Measurements from ENCODE around the gene KIF2A. TPM values are rescaled to one million over a fixed set of nuclear protein-coding genes. Genes with fewer than 3 reads are reported as not detected.
A peak's percentile ranks its signal among the peaks of the same experiment; 100 is the strongest.

Gene KIF2A
- total RNA-seq, 2 donors from 2014 or later, result 19.5 to 28.9 TPM

DNA sequence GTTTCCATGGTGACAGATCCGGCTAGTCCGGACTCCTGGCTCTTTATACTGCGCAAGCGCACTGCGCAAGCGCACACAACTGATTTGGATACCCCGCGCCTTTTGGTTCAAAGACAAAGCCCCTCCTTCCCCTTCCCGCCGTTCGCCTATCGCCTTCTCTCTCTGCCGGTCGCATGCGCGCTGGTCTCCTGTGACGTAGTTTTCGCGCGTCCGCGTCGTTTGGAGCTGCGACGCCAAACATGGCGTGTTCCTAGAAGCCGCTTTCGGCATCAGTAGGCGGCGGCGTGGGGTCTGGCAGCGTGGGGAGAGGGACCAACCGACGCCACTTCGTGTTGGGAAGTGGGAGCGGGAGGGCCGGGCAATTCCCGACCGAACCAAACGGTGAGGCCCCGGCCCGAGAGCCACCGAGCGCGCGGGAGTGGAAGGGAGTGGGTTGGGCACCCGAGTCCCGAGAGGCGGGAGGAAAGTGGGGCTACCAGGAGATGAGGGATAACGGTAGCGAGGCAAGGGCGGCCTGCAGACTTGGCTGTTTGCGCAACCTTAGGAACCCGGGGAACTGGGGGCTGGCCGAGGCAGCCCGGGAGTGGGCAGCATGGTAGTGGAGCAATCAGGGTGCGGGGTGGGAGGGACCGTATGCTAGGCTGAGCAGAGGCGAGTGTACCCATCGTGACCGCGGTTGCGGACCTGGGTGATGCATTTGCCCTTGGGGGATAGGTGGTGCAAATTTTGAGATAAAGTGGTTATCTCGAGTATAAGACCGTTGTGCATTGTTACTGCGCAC is 106.7 kb downstream of the KIF2A start, which contains the start of gene IPO11:
TSS of gene IPO11 (plus strand) at position 215 of the 781 bp plus-strand sequence. CDS start 24,517 bp downstream, outside the sequence.
- Histone ChIP-seq H3K27me3 (replicated peaks; ENCODE audit: insufficient read depth) (no peaks in the 10 kb centered on the region), H3K36me3 (no peaks in the 10 kb centered on the region), H3K9me3 (no peaks in the 10 kb centered on the region), H3K4me3 (peak within 1 kb of the TSS; percentile 89), H3K27ac (peak within 1 kb of the TSS; percentile 47 to 80), H3K4me1 (ENCODE audit: control insufficient read depth in 1 of 2, low read depth in 2 of 2) (peaks cover 3 to 19% of the 10 kb centered on the region in 2 donors)
- peak; percentile 100 for ATAC-seq (ENCODE audit: insufficient number of reproducible peaks, low FRiP score, low read depth)
- no peak for TF ChIP-seq CTCF (IDR thresholded peaks at IDR 0.05)
- peak; percentile 89 for DNase-seq (ENCODE audit: low spot score)

DNA sequence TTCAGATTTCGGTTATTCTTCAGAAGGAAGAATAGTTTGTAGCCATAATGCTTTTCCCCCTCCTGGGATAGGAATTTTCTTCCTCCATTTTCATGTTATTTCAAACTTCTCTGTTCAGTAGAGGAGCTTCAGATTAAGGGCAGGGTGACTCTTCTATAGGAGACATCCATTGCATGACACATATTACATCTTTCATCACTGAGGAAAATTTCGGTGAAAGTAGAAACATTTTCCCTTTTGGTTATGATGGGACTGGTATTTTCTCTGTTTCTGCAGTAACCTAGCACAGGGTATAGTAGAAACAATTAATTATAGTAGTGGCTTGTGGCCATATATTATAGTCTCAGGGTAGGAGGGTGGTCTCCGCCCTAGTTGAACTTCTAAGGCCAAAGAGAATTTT is 107.7 kb downstream of the KIF2A start:
- no peak for DNase-seq (ENCODE audit: low spot score)

GRCh38 chr5:62418462-62419076 is 112.6 kb downstream of the KIF2A start:
- TF ChIP-seq CTCF (IDR thresholded peaks at IDR 0.05), result no peak
- H3K4me3 ChIP-seq, result no peak overlapping the region
- no peak overlapping the region for H3K27ac ChIP-seq
- H3K36me3 ChIP-seq, result no peaks in the 10 kb centered on the region
- H3K9me3 ChIP-seq, result no peaks in the 10 kb centered on the region
- no peak for ATAC-seq (ENCODE audit: insufficient number of reproducible peaks, low FRiP score, low read depth)
- peaks cover 3 to 8% of the 10 kb centered on the region in 2 donors for H3K4me1 ChIP-seq (ENCODE audit: control insufficient read depth in 1 of 2, low read depth in 2 of 2)
- DNase-seq (ENCODE audit: low spot score), result no peak
- no peaks in the 10 kb centered on the region for H3K27me3 ChIP-seq (replicated peaks; ENCODE audit: insufficient read depth)

More for the DNA sequence above, 107.7 kb downstream of the KIF2A start:
- no peak overlapping the region for H3K27ac ChIP-seq
- H3K9me3 ChIP-seq, result no peaks in the 10 kb centered on the region
- TF ChIP-seq CTCF (IDR thresholded peaks at IDR 0.05), result no peak
- no peaks in the 10 kb centered on the region for H3K36me3 ChIP-seq
- H3K4me3 ChIP-seq, result peak overlapping the region; percentile 89
- no peaks in the 10 kb centered on the region for H3K27me3 ChIP-seq (replicated peaks; ENCODE audit: insufficient read depth)
- ATAC-seq (ENCODE audit: insufficient number of reproducible peaks, low FRiP score, low read depth), result no peak
- peaks cover 3 to 19% of the 10 kb centered on the region in 2 donors for H3K4me1 ChIP-seq (ENCODE audit: control insufficient read depth in 1 of 2, low read depth in 2 of 2)

DNA sequence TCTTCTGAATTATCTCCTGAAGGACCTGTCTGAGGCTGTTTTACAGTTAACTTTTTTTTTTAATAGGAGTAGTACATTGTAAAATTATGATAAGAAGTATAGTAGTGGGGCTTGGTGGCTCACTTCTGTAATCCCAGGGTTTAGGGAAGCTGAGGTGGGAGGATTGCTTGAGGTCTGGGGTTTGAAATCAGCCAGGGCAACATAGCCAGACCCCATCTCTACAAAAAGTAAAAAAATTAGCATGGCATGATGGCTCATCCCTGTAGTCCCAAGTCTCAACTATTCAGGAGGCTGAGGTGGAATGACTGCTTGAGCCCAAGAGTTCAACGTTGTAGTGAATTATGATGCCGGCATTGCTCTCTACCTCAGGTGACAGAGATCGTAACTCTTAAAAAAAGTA is 113.6 kb downstream of the KIF2A start:
- Histone ChIP-seq H3K27me3 (replicated peaks; ENCODE audit: insufficient read depth) (no peaks in the 10 kb centered on the region), H3K27ac (no peak overlapping the region), H3K9me3 (no peaks in the 10 kb centered on the region), H3K4me3 (no peak overlapping the region), H3K36me3 (no peaks in the 10 kb centered on the region), H3K4me1 (ENCODE audit: control insufficient read depth in 1 of 2, low read depth in 2 of 2) (no peaks in the 10 kb centered on the region)
- ATAC-seq (ENCODE audit: insufficient number of reproducible peaks, low FRiP score, low read depth), result no peak
- no peak for TF ChIP-seq CTCF (IDR thresholded peaks at IDR 0.05)
- DNase-seq (ENCODE audit: low spot score), result no peak

GRCh38 chr5:62421414-62421813 is 115.4 kb downstream of the KIF2A start:
- Histone ChIP-seq H3K4me1 (ENCODE audit: control insufficient read depth in 1 of 2, low read depth in 2 of 2) (no peaks in the 10 kb centered on the region), H3K27ac (no peak overlapping the region), H3K27me3 (replicated peaks; ENCODE audit: insufficient read depth) (no peaks in the 10 kb centered on the region), H3K9me3 (no peaks in the 10 kb centered on the region), H3K4me3 (no peak overlapping the region), H3K36me3 (no peaks in the 10 kb centered on the region)
- no peak for TF ChIP-seq CTCF (IDR thresholded peaks at IDR 0.05)
- DNase-seq (ENCODE audit: low spot score) (no peak), ATAC-seq (ENCODE audit: insufficient number of reproducible peaks, low FRiP score, low read depth) (no peak)
